ENCODE data around the gene ANGEL2.
A peak's percentile ranks its signal among the peaks of the same experiment; 100 is the strongest.
"Not testable (repeated sequence)": the region's sequence is repeated elsewhere in the genome, so short reads cannot be mapped to it uniquely, and the experiment has no call there.

The ANGEL2 gene

DNA sequence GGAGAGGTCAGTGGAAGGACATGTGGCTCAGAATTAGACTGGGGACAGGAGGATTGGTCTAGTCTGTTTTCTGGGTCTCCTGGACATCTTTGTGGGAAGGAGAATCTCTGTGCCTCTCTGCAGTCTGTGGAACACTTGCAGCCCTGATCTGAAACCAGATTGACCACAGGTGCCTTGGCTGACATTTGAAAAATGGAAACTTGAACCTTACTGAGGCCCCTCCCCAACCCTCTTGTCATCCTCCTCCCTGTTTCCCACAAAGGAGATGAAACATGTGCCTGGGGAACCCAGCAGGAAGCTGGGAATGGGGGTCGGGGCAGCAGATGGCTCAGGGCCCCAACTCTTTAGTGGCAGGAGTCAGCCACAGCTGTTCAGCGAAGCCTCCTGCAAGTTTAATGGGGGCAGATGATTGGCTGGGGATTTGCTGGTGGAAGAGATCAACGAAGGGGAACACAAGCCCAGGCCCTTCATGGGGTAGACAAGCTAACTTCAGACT lies 47.3 kb downstream of the ANGEL2 start:
- Mint-ChIP-seq H3K27ac (peak overlapping the region; percentile 72 to 87 (median 81)), H3K27me3 (ENCODE audit: low read depth) (no peaks in the 10 kb centered on the region), H3K4me3 (no peak overlapping the region), H3K4me1 (peaks cover 82% of the 10 kb centered on the region), H3K9me3 (no peaks in the 10 kb centered on the region), H3K36me3 (ENCODE audit: low read depth) (peaks cover 74% of the 10 kb centered on the region)
- TF ChIP-seq, protein P1, sequence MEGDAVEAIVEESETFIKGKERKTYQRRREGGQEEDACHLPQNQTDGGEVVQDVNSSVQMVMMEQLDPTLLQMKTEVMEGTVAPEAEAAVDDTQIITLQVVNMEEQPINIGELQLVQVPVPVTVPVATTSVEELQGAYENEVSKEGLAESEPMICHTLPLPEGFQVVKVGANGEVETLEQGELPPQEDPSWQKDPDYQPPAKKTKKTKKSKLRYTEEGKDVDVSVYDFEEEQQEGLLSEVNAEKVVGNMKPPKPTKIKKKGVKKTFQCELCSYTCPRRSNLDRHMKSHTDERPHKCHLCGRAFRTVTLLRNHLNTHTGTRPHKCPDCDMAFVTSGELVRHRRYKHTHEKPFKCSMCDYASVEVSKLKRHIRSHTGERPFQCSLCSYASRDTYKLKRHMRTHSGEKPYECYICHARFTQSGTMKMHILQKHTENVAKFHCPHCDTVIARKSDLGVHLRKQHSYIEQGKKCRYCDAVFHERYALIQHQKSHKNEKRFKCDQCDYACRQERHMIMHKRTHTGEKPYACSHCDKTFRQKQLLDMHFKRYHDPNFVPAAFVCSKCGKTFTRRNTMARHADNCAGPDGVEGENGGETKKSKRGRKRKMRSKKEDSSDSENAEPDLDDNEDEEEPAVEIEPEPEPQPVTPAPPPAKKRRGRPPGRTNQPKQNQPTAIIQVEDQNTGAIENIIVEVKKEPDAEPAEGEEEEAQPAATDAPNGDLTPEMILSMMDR (IDR thresholded peaks at IDR 0.05; ENCODE audit: unreplicated experiment in 3 of 3), result no peak

DNA sequence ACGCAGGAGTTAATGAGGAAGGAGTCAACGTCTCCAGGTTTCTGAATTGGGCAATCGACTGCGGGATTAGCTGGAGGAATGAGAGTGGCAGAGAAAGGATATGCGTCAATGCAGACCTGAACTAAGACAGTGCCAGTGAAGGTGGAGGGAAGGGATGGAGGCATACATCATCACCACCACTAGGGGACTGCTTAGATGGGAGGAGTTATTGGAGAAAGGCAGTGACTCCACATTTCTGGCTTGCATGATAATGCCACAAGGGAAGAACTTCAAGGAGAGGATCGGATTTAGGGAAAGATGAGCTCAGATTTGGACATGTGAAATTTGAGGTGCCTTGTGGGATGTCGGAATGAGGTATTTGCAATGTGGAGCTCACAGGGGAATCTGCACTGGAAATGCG lies 47.9 kb downstream of the ANGEL2 start:
- peaks cover 74% of the 10 kb centered on the region for H3K36me3 Mint-ChIP-seq (ENCODE audit: low read depth)
- TF ChIP-seq, protein P1 (IDR thresholded peaks at IDR 0.05; ENCODE audit: unreplicated experiment in 3 of 3), result peak; percentile 27 to 45 (median 32)
- H3K27me3 Mint-ChIP-seq (ENCODE audit: low read depth), result no peaks in the 10 kb centered on the region
- peak overlapping the region; percentile 72 to 87 (median 81) for H3K27ac Mint-ChIP-seq
- H3K4me3 Mint-ChIP-seq, result peak overlapping the region in 2 of 3 experiments; percentile 6
- H3K4me1 Mint-ChIP-seq, result peaks cover 82% of the 10 kb centered on the region
- H3K9me3 Mint-ChIP-seq, result no peaks in the 10 kb centered on the region

DNA sequence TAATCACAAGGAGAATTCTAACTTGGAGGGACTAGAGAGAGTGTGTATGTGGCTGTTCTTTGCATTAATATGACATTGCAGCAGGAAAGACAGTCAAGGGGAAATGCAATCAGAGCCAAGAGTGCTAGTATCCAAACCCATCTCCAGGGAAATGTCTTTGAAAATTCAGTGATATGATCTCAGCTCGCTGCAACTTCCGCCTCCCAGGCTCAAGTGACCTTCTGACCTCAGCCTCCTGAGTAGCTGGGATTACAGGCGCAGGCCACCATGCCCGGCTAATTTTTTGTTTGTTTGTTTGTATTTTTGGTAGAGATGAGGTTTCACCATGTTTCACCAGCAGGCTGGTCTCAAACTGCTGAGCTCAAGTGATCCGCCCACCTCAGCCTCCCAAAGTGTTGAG lies 49.1 kb downstream of the ANGEL2 start:
- H3K27ac Mint-ChIP-seq, result peak overlapping the region; percentile 53 to 78 (median 59)
- TF ChIP-seq, protein P1 (IDR thresholded peaks at IDR 0.05; ENCODE audit: unreplicated experiment in 3 of 3), result no peak
- no peaks in the 10 kb centered on the region for H3K27me3 Mint-ChIP-seq (ENCODE audit: low read depth)
- no peaks in the 10 kb centered on the region for H3K9me3 Mint-ChIP-seq
- peaks cover 87% of the 10 kb centered on the region for H3K4me1 Mint-ChIP-seq
- no peak overlapping the region for H3K4me3 Mint-ChIP-seq
- peaks cover 81% of the 10 kb centered on the region for H3K36me3 Mint-ChIP-seq (ENCODE audit: low read depth)

DNA sequence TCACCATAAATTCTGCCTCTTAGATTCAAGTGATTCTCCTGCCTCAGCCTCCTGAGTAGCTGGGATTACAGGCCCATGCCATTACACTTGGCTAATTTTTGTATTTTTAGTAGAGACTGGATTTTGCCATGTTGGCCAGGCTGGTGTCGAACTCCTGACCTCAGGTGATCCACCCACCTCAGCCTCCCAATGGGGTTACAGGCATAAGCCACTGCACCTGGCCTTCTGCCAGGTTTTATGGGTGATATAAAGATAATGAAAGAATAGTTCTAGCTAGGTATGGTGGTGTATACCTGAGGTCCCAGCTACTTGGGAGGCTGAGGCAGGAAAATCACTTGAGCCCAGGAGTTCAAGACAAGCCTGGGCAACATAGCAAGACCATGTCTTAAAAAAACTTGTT lies 50.7 kb downstream of the ANGEL2 start:
- H3K36me3 Mint-ChIP-seq (ENCODE audit: low read depth), result peaks cover 83% of the 10 kb centered on the region
- H3K4me1 Mint-ChIP-seq, result peaks cover 78% of the 10 kb centered on the region
- not testable (repeated sequence) for H3K27me3 Mint-ChIP-seq (ENCODE audit: low read depth); H3K9me3 Mint-ChIP-seq; H3K4me3 Mint-ChIP-seq
- peak overlapping the region in 1 of 3 experiments; percentile 31 for H3K27ac Mint-ChIP-seq

DNA sequence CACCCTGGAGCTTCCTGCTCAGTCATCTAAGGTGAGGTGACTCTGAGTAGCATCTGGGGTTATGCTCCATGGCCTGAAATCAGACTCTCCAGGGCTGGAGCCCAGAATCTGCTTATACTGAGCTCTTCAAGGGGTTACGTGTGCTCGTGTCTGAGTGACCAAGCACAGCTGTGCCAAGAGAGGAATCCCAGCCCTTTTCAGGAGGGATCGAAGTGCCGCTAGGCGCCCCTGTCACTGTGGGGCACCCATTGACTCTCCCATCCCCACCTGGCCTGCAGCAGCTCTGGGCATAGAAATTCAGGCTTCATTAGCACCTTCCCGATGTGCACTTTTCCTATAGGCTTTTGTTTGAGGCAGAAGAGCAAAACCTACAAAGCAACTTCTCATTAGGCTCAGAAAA lies 51.6 kb downstream of the ANGEL2 start:
- Mint-ChIP-seq H3K9me3 (no peaks in the 10 kb centered on the region), H3K27ac (no peak overlapping the region), H3K4me3 (no peak overlapping the region), H3K36me3 (ENCODE audit: low read depth) (peaks cover 84% of the 10 kb centered on the region), H3K27me3 (ENCODE audit: low read depth) (no peaks in the 10 kb centered on the region), H3K4me1 (peaks cover 76% of the 10 kb centered on the region)
- TF ChIP-seq, protein P1 (IDR thresholded peaks at IDR 0.05; ENCODE audit: unreplicated experiment in 3 of 3), result no peak

DNA sequence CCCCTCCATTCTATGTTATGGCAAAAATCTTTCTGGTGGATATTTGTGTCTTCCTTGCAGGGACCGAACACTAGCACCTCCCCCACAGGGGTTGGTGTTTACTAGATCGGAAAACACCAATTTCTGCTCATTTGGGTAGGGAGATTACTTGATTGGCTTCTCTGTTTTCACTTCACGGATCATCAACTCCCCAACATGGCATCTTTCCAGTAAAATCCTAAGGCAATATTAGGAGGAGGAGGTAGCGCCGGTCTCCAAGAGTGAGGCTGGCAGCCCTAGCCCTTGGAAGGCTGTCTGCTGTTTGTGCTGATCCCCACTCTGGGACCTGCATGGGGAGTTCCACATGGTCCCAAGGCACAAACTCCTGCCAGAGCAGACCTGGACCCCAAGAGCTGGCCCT lies 53.2 kb downstream of the ANGEL2 start:
- H3K4me1 Mint-ChIP-seq, result peaks cover 66% of the 10 kb centered on the region
- no peaks in the 10 kb centered on the region for H3K27me3 Mint-ChIP-seq (ENCODE audit: low read depth)
- TF ChIP-seq, protein P1 (IDR thresholded peaks at IDR 0.05; ENCODE audit: unreplicated experiment in 3 of 3), result no peak
- H3K27ac Mint-ChIP-seq, result no peak overlapping the region
- peaks cover 77% of the 10 kb centered on the region for H3K36me3 Mint-ChIP-seq (ENCODE audit: low read depth)
- no peaks in the 10 kb centered on the region for H3K9me3 Mint-ChIP-seq
- no peak overlapping the region for H3K4me3 Mint-ChIP-seq

Data from nephron (organoid).